Adrenal gland (tissue), 12 donors: Measurements from ENCODE around the gene TIGD3. TPM values are rescaled to one million over a fixed set of nuclear protein-coding genes. Genes with fewer than 3 reads are reported as not detected.

Experiments
- DNase-seq, 7 donors: peaks; one replicate each; pipeline ENCODE4 v3.0.0-alpha.2; 2019 to 2020
- H3K27ac ChIP-seq, 5 donors: fragments of 200-600 bp; sonication (generic) in 4 of 5; 1 replicate in 3 of 5; 2 replicates in 2 of 5; pipeline versions ENCODE4 v1.5.1 to v1.8.0; 2016 to 2020; ENCODE audit warnings: mild to moderate bottlenecking in 1 of 5
- H3K27me3 ChIP-seq: fragments of 200-600 bp; 2 replicates; pipeline ENCODE4 v1.8.0; 2021
- H3K36me3 ChIP-seq, 2 donors: fragments of 200-600 bp; replicated peaks in 1 of 2; 1 replicate in 1 of 2; 2 replicates in 1 of 2; pipeline versions ENCODE4 v1.5.1 to v1.8.0; 2018 to 2022
- H3K4me1 ChIP-seq, 2 donors: fragments of 200-600 bp; replicated peaks in 1 of 2; 1 replicate in 1 of 2; 2 replicates in 1 of 2; pipeline versions ENCODE4 v1.5.1 to v1.8.0; 2018 to 2021
- H3K4me3 ChIP-seq, 4 donors: fragments of 200-600 bp; sonication (generic) in 3 of 4; one replicate each; pipeline ENCODE4 v1.5.1; 2016 to 2018
- H3K9me3 ChIP-seq, 3 donors: fragments of 200-600 bp; sonication (generic) in 1 of 3; replicated peaks in 1 of 3; 1 replicate in 2 of 3; 2 replicates in 1 of 3; pipeline versions ENCODE4 v1.5.1 to v1.8.0; 2016 to 2021
- POLR2A ChIP-seq, 2 donors: fragments of 450-650 bp; IDR thresholded peaks; one replicate each; pipeline ENCODE4 v1.6.1; 2017; ENCODE audit warnings: antibody characterized with exemption in 2 of 2, mild to moderate bottlenecking in 2 of 2, moderate library complexity in 1 of 2
- whole genome bisulfite sequencing, 4 donors: extraction: QIAGEN DNeasy Blood & Tissue Kit in 2 of 4; methylation state at CpG; one replicate each; pipeline versions ENCODE4 v1.1.5 to v1.1.7; 2013 to 2017; 5-methylcytosine and 5-hydroxymethylcytosine counted together
- intact Hi-C, 2 donors: fragments of 100-400 bp; cut with DNase I; formaldehyde crosslinking; loops; one replicate each; pipeline versions ENCODE4 v1.14.1 to v1.15.0; 2022 to 2023
- polyA plus RNA-seq, 3 donors: library from polyadenylated mRNA; stranded (reverse); fragments of 200-250 nt in 2 of 3; fragments of 350-450 nt in 1 of 3; fragmentation: Illumina TruSeq in 1 of 3; extraction: RNeasy Lipid Tissue Mini Kit (QIAGEN cat#74804) in 1 of 3; gene quantifications; one replicate each; pipeline ENCODE4 v1.2.3, GENCODE V29; 2013 to 2014
- total RNA-seq, 9 donors: library from RNA; depleted of rRNA in 4 of 9; stranded (reverse); fragments of >200 nt in 4 of 9; fragments of 120-200 nt in 1 of 9; fragmentation: NEBNext Ultra II Directional in 1 of 9; extraction: Animal tissue kit (Norgen Biotek cat#: 25700) in 1 of 9; gene quantifications; one replicate each; pipeline versions ENCODE4 v1.1.0 to v1.2.4, GENCODE V29; 2013 to 2023
- TF ChIP-seq, protein P1 (sequence below), 6 experiments: fragments of 450-650 bp in 4 of 6; fragments of 200-600 bp in 2 of 6; sonication (generic) in 1 of 6; IDR thresholded peaks; 1 replicate in 5 of 6; 2 replicates in 1 of 6; pipeline versions ENCODE4 v1.5.1 to v1.8.0; 2016 to 2021; ENCODE audit warnings: antibody characterized with exemption in 6 of 6, mild to moderate bottlenecking in 2 of 6, moderate library complexity in 1 of 6
- donor health status: healthy with polysubstance abuse.
- donor health status: Bipolar disorder and iron deficiency.
- donor health status: DM: yes; HTN: yes; CAD: no.
- donor health status: DM: no; HTN: no; CAD: no.
- donor health status: DM: no; HTN: no; CAD: no.
- donor health status: DM: yes; HTN: yes; CAD: no.

TIGD3 gene
- total and polyA plus RNA-seq, 12 donors, result 0.11 to 0.96 (median 0.33) TPM; not detected in 1

DNA sequence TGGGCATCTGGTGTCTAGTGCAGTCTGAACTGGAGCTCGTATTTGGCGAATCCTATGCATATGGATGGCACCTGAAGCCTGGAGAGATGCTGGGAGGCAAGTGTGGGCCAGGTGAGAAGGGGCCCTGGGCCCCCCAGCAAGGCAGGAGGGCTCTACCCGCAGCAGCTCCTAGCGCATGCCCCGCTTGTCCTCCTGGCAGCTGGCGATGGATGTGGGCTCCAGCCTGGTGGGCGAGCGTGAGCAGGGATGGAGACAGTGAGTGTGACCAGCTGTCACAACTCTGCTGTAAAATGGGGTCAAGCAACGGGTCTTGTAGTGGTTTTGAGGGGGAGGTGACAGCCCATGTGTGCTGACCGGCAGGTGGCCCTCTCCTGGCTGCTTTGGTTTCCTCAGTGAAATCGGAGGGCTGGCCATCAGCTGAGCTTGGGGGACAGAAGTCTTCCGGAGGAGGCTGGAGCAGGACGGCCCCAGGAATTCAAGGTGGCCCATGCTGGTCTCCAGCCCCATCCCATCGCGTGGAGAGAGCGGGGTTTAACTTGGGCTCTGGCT, 43.9 kb downstream of the TIGD3 start:
- 79 to 92% (median 90%) methylated on average over 12 to 16 of the region's 16 CpGs for WGBS, 4 donors
- Histone ChIP-seq H3K4me3 (no peak overlapping the region), H3K4me1 (no peaks in the 10 kb centered on the region), H3K9me3 (no peaks in the 10 kb centered on the region), H3K27ac (no peak overlapping the region), H3K36me3 (peaks cover 0 to 72% of the 10 kb centered on the region in 2 donors), H3K27me3 (no peaks in the 10 kb centered on the region)
- TF ChIP-seq, protein P1, sequence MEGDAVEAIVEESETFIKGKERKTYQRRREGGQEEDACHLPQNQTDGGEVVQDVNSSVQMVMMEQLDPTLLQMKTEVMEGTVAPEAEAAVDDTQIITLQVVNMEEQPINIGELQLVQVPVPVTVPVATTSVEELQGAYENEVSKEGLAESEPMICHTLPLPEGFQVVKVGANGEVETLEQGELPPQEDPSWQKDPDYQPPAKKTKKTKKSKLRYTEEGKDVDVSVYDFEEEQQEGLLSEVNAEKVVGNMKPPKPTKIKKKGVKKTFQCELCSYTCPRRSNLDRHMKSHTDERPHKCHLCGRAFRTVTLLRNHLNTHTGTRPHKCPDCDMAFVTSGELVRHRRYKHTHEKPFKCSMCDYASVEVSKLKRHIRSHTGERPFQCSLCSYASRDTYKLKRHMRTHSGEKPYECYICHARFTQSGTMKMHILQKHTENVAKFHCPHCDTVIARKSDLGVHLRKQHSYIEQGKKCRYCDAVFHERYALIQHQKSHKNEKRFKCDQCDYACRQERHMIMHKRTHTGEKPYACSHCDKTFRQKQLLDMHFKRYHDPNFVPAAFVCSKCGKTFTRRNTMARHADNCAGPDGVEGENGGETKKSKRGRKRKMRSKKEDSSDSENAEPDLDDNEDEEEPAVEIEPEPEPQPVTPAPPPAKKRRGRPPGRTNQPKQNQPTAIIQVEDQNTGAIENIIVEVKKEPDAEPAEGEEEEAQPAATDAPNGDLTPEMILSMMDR (IDR thresholded peaks at IDR 0.05), result no peak
- no peak for TF ChIP-seq POLR2A (IDR thresholded peaks at IDR 0.05)
- intact Hi-C loops, result no loop called here
- no peak for DNase-seq

DNA sequence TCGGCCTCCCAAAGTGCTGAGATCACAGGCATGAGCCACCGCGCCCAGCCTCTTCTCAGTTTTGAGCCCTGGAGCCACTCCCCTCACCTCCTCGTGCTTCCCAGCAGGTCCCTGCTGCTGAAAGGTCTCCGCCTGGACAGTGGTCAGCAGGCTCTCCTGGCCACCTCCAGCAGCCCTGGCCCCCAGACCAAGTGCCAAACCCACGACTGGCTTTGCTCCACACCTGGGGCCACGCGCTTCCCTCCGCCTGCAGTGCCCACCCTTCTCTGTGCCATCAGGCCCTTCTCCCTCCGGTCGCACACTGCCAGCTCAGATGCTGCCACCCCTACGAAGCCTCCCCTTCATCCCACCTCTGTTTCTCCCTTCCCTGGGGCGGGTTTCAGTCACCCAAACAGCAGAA, 44.7 kb downstream of the TIGD3 start:
- Histone ChIP-seq H3K27me3 (no peaks in the 10 kb centered on the region), H3K4me1 (peaks cover 0 to 7% of the 10 kb centered on the region in 2 donors), H3K36me3 (peaks cover 0 to 65% of the 10 kb centered on the region in 2 donors), H3K9me3 (no peaks in the 10 kb centered on the region), H3K4me3 (no peak overlapping the region), H3K27ac (no peak overlapping the region)
- DNase-seq, result no peak
- intact Hi-C loops, result no loop called here
- TF ChIP-seq, protein P1 (IDR thresholded peaks at IDR 0.05), result no peak
- TF ChIP-seq POLR2A (IDR thresholded peaks at IDR 0.05), result no peak
- 90 to 97% (median 92%) methylated on average over 13 of the region's 13 CpGs for WGBS, 4 donors

DNA sequence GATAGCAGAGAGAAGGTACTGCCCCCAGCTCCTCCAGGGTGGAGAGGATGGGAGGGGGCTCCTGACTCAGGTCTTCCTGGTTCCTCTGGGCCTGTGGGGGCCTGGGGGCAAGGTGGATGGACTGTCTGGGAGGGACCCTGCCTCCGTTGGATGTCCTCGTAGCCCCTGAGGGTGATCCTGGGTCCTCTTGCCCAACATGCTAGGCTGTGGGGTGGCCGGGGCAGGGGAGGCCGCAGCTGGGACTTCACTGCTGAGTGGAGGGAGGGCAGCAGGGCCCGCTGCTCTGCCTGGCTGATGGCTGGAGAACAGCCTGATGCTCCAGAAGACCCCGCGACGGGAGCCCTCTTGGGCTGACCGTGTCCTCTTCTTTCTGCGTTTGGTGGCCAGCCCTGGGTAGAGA, 45.3 kb downstream of the TIGD3 start:
- peaks cover 0 to 62% of the 10 kb centered on the region in 2 donors for H3K36me3 ChIP-seq
- intact Hi-C loops, result no loop called here
- H3K4me3 ChIP-seq, result no peak overlapping the region
- no peak overlapping the region for H3K27ac ChIP-seq
- TF ChIP-seq, protein P1 (IDR thresholded peaks at IDR 0.05), result no peak
- no peak for TF ChIP-seq POLR2A (IDR thresholded peaks at IDR 0.05)
- no peaks in the 10 kb centered on the region for H3K27me3 ChIP-seq
- no peaks in the 10 kb centered on the region for H3K9me3 ChIP-seq
- H3K4me1 ChIP-seq, result peaks cover 0 to 7% of the 10 kb centered on the region in 2 donors
- no peak for DNase-seq
- WGBS, 4 donors, result 93 to 100% (median 98%) methylated on average over 1 to 10 of the region's 10 CpGs

DNA sequence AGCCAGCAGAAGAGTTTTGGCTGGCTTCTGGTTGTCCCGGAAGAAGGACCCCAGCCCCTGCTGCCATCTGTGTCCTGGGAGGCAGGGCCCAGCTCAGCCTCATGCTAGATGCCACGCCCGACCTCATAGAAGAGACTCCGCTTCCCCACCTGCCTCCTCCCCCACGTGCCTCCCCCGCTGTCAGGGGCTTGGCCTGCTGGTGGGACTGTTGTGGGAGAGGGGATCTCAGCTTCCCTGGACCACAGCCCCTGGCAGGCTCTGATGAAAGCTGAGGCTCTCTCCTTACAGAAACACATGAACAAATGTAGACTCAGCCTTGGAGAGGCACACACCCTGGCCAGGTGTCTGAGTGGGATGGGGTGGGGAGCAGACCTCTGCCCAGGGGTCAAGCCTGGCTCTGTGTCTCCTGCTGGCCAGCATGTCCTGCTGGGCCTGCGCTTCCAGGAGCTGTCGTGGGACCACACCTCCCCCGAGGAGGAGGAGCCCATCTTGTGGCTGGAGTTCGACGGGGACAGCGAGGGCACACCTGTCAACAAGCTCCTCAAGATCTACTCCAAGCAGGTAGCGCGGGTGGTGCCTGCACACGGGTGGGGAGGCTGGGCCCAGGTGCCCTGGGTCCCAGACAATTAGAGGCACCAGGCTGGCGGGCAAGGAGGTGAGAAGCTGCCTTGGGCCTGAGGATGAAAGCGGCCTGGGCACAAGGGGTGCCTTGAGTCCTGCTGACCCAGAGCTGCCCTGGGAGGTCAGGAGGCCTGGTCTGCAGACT, 45.9 kb downstream of the TIGD3 start:
- no peak overlapping the region for H3K4me3 ChIP-seq
- H3K27ac ChIP-seq, result no peak overlapping the region
- H3K36me3 ChIP-seq, result peaks cover 0 to 64% of the 10 kb centered on the region in 2 donors
- H3K4me1 ChIP-seq, result peaks cover 0 to 7% of the 10 kb centered on the region in 2 donors
- intact Hi-C loops, result no loop called here
- no peak for TF ChIP-seq POLR2A (IDR thresholded peaks at IDR 0.05)
- DNase-seq, result no peak
- WGBS, 4 donors, result 89 to 93% (median 90%) methylated on average over 2 to 17 of the region's 17 CpGs
- H3K9me3 ChIP-seq, result no peaks in the 10 kb centered on the region
- H3K27me3 ChIP-seq, result no peaks in the 10 kb centered on the region
